Measurements from ENCODE around the gene USO1. TPM values are rescaled to one million over a fixed set of nuclear protein-coding genes. Genes with fewer than 3 reads are reported as not detected.

The USO1 gene
- total and polyA plus RNA-seq, 2 of the 13 experiments (the other 11 are each of a cell fraction or from before 2014, with no cell fraction given): 52.2 to 87.7 TPM

DNA sequence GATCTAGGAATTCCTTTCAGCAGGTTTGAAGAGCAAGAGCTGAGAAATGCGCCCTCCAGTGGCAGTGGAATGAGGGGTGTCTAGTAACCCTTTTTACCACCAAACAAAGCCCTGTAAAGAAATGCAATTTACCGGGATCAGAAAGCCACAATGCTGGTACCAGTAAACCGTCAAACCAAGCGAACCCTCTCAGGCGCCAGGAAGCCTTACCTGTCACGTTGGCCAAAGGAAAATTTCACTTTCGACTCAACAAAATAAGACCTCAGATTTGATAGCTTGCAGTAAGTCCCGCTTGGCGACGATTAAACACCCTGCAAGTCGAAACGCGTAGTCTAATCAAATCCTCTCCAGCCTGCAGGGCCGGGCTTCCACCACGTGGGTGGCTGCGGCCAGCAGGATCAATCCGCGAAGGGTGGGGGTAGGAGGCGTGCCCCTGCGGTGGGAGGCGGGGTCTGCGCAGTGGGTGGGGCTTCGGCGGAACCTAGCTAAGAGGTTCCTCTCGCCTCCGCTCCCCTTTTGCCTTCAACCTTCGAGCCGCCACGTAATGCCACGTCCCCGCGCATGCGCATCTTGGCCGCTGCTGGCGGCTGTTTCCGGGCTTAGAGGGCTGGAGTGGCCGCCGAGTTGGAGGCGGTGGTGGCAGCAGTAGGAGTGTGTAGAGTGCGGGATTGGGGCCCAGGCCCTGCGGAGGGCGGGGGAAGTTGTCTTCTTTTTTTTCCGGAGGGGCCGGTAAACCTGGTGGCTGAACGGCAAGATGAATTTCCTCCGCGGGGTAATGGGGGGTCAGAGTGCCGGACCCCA, at the start of gene USO1 (continued):
- TF ChIP-seq, protein P1, sequence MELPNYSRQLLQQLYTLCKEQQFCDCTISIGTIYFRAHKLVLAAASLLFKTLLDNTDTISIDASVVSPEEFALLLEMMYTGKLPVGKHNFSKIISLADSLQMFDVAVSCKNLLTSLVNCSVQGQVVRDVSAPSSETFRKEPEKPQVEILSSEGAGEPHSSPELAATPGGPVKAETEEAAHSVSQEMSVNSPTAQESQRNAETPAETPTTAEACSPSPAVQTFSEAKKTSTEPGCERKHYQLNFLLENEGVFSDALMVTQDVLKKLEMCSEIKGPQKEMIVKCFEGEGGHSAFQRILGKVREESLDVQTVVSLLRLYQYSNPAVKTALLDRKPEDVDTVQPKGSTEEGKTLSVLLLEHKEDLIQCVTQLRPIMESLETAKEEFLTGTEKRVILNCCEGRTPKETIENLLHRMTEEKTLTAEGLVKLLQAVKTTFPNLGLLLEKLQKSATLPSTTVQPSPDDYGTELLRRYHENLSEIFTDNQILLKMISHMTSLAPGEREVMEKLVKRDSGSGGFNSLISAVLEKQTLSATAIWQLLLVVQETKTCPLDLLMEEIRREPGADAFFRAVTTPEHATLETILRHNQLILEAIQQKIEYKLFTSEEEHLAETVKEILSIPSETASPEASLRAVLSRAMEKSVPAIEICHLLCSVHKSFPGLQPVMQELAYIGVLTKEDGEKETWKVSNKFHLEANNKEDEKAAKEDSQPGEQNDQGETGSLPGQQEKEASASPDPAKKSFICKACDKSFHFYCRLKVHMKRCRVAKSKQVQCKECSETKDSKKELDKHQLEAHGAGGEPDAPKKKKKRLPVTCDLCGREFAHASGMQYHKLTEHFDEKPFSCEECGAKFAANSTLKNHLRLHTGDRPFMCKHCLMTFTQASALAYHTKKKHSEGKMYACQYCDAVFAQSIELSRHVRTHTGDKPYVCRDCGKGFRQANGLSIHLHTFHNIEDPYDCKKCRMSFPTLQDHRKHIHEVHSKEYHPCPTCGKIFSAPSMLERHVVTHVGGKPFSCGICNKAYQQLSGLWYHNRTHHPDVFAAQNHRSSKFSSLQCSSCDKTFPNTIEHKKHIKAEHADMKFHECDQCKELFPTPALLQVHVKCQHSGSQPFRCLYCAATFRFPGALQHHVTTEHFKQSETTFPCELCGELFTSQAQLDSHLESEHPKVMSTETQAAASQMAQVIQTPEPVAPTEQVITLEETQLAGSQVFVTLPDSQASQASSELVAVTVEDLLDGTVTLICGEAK (IDR thresholded peaks at IDR 0.05): no peak
- TF ChIP-seq, protein P1 (CRISPR knock-in tag; IDR thresholded peaks at IDR 0.05): 0 out of 2 replicates have a peak, but pooled peaks have one; percentile 47
- TF ChIP-seq, protein P2, sequence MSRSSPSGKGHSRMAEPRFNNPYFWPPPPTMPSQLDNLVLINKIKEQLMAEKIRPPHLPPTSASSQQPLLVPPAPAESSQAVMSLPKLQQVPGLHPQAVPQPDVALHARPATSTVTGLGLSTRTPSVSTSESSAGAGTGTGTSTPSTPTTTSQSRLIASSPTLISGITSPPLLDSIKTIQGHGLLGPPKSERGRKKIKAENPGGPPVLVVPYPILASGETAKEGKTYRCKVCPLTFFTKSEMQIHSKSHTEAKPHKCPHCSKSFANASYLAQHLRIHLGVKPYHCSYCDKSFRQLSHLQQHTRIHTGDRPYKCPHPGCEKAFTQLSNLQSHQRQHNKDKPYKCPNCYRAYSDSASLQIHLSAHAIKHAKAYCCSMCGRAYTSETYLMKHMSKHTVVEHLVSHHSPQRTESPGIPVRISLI (CRISPR knock-in tag; IDR thresholded peaks at IDR 0.05; ENCODE audit: borderline replicate concordance): peak; percentile 48; the same call in 1 of the 2 replicates
- TF ChIP-seq ZSCAN31 (CRISPR knock-in tag; IDR thresholded peaks at IDR 0.05; ENCODE audit: low read depth): peak; percentile 83
- TF ChIP-seq, protein P3, sequence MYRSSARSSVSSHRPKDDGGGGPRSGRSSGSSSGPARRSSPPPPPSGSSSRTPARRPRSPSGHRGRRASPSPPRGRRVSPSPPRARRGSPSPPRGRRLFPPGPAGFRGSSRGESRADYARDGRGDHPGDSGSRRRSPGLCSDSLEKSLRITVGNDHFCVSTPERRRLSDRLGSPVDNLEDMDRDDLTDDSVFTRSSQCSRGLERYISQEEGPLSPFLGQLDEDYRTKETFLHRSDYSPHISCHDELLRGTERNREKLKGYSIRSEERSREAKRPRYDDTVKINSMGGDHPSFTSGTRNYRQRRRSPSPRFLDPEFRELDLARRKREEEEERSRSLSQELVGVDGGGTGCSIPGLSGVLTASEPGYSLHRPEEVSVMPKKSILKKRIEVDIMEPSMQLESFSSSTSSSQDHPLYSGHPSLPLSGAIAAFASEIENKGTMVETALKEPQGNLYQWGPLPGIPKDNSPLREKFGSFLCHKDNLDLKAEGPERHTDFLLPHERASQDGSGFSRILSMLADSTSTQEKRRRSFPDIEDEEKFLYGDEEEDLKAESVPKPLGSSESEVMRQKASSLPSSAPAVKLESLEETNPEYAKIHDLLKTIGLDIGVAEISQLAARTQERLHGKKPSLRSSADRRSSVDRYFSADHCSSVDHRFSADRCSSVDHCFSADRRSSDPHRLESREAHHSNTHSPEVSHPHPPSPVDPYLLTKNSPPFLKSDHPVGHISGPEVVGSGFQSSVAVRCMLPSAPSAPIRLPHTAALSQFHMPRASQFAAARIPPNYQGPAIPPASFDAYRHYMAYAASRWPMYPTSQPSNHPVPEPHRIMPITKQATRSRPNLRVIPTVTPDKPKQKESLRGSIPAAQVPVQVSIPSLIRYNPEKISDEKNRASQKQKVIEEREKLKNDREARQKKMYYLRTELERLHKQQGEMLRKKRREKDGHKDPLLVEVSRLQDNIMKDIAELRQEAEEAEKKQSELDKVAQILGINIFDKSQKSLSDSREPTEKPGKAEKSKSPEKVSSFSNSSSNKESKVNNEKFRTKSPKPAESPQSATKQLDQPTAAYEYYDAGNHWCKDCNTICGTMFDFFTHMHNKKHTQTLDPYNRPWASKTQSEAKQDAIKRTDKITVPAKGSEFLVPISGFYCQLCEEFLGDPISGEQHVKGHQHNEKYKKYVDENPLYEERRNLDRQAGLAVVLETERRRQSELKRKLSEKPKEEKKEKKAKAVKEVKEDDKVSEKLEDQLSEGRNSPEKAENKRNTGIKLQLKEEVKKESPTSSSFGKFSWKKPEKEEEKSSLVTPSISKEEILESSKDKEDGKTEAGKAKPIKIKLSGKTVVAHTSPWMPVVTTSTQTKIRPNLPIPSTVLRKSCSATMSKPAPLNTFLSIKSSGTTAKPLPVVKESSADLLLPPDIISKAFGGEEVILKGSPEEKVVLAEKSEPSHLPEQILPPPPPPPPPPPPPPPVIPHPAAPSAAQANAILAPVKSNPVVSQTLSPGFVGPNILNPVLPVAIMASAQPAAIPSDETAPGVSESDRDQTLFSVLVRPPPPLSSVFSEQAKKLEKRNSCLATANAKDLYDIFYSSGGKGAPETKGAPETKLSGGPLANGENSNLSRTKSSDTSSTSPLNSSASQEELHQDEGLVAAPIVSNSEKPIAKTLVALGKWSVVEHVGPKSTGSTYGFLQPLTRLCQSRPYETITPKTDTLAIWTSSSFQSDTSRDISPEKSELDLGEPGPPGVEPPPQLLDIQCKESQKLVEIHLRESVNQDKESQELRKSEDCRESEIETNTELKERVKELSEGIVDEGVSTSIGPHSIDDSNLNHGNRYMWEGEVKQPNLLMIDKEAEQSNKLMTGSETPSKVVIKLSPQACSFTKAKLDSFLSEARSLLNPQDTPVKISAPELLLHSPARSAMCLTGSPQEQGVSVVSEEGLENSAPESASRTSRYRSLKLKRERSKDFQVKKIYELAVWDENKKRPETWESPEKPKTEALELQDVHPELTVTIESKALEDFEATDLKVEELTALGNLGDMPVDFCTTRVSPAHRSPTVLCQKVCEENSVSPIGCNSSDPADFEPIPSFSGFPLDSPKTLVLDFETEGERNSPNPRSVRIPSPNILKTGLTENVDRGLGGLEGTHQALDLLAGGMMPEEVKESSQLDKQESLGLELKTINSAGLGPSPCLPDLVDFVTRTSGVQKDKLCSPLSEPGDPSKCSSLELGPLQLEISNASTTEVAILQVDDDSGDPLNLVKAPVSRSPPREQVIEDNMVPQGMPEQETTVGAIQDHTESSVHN (CRISPR knock-in tag; IDR thresholded peaks at IDR 0.05): 0 out of 2 replicates have a peak, but pooled peaks have one; percentile 35
- TF ChIP-seq HDAC6 (IDR thresholded peaks at IDR 0.05; ENCODE audit: low read depth, low read length): no peak
- peak; percentile 80; the same call in 1 of the 2 replicates for TF ChIP-seq ZNF878 (CRISPR knock-in tag; IDR thresholded peaks at IDR 0.05)
- TF ChIP-seq SPEN (CRISPR knock-in tag; IDR thresholded peaks at IDR 0.05; ENCODE audit: low read depth): peak; percentile 59
- TF ChIP-seq ZNF790 (CRISPR knock-in tag; IDR thresholded peaks at IDR 0.05; ENCODE audit: borderline replicate concordance): no peak
